Stimulated activated CD4-positive, alpha-beta T cell treated with anti-CD3 and anti-CD28 coated beads, Interleukin-12 subunit alpha, Interleukin-12 subunit beta, amount 100 ng/mL, for 24 hours (primary cell): ENCODE measurements around the gene OCA2.

Experiments used
- DNase-seq, 2 experiments: peaks; one replicate each; pipeline ENCODE4 v3.0.0-alpha.2; 2020; ENCODE audit warnings: low read depth in 2 of 2

OCA2 gene

DNA sequence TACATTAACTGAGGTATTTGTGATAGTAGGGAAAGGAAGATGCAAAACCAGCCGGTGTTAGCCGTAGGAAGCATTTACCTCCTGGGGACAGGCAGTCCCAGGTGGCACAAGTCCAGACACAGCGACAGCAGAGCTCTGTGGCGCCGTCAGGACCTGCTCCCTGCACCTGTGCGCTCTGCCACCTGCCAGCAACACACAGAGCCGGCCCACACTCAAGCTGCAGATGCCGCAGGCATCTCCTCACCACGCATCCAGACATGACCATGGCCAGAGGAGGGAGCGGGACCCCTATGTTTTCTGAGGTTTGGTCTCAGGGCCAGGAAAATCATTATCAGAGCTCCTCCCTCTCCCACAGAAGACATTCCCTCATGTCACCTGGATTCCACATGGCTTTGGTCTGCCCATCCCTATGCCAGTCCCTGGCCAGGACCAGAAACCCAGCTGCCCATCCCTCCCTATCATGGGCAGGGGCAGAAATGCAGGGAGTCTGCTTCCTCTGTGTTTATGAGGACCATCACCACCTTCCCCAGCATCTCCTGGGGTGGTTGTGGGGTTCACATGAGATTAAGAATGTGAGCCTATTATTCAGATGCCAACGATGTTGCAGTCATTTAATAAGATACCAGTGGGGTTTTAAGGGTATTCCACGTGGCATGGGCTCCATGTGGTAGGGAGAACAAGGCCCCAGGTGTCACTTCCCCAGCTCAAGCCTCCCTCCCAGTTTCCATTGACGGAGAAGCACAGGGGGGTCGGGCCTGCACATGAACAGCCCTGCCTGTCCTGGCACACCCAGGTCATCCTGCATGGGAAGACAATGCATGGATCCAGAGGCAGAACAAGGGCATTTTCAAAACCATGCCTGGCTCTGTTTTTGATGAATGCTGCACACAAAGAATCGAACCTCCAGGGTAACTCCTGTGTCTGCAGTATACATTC is 251.1 kb downstream of the OCA2 start:
- DNase-seq: no peak

DNA sequence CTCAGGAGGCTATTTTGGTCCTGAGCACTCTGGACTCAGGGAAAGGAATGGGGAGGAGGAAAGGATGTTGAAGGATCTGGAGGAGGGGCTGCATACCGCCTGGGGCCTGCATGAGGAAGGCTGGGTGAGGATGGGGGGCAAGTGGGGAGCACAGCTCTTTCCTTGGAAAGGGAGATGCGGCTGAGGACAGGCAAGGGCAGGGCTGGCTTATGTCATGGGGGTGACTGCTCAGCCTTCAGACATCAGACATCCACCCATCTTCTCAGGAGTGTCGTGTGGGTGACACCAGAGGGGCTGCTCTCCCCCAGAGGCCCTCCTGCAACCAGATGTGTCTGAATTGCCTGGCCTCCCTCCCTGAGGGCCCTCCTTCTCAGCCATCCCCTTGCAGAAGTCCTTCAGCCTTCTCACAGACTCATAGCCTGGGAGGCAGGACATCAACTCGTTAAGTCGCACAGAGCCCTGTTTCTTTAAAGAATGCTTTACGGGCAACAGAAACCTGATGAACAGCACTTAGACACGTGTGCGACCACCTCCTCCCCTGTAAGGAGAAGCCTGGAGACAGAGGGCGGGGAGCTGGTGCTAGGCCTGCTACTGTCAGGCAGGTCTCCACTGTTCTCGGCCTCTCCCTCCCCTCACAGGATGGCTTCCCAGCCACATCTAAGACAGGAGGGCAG is 252.3 kb downstream of the OCA2 start:
- no peak for DNase-seq

DNA sequence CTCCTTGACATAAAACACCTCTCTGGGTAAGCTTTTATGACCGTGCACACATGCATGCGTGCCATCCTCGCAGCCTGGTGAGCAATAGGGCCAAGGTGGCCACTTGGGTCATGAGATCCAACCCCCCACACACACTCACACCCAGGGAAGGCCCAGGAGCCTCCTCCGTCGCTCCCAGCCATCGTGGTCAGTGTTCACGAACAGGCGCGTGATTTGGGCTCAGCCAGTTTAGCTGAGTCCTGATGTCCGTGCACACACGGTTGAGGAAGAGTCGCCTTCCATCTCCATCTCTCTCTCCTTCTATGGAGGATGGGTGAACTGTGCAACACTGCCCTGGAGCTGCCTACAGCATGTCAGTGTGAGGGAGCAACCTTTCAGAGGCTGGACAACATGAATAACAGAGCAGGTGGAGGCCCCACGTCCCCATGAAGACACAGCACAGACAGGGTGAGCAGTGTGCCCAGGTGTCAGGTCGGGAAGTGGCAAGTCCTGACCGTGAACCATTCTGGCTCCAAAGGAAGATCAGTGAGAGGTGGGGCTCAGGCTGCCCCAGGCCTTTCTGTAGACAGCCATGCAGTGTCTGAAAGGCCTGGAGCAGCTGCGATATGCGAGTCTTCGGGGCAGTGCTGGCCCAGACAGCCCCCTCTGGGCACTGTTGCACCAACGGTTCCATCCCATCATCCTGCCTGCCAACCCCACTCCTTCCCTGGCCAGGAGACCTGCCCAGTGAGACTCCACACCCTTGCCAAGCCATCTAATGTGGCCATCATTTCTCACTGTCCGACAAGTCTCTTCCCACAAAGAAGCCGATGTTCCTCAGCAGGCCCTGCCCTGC is 253.4 kb downstream of the OCA2 start:
- no peak for DNase-seq

DNA sequence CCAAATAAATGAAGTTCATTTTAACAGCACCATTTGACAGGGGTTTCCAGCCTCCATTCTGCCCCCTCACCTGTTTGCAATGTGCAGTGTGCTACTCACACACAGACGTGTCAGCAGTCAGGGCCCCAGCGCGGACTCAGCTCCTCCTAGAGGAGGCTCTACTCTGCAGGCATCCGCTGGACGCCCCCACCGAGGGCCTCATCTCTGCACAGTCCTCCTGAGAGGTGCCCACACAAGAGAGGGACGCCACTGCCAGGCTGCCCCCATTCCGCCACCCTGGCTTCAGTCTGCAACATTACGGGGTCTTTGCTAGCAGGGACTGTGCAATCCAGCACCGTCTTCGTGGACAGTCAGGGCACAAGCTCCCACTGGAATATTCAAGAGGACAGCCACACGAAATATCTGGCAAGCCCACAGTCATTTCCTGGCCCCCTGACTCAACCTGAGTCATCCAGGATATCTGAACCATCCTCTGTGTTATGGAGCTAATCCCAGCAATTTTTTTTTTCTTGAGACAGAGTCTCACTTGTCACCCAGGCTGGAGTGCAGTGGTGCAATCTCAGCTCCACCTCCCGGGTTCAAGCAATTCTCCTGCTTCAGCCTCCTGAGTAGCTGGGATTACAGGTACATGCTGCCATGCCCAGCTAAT is 255.0 kb downstream of the OCA2 start:
- no peak for DNase-seq

GRCh38 chr15:27843146-27843545 is 256.0 kb downstream of the OCA2 start:
- DNase-seq: no peak

- no peak for DNase-seq
Measured at GRCh38 chr15:27842526-27842925, 256.6 kb downstream of the OCA2 start.

- DNase-seq: no peak
Measured at GRCh38 chr15:27835233-27835939, 263.7 kb downstream of the OCA2 start.

DNA sequence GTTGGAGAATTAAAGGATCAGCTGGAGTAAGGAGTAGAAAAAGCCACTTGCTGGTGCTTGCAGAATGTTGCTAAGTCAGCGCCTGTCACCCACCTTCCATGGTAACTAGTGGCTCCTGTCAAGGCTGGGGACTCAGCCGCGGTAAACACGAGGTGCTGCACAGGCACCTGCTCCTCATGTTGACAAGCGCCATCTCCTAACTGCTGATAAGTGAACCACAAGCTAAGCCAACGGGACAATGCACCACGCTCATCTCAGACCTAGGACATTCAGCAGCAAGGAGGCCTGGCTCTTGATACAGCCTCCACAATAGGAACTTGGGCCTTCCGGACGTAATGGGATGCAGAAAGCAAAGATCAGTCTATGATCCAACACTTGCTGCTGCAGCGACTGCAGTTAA is 264.4 kb downstream of the OCA2 start:
- no peak for DNase-seq

GRCh38 chr15:27833974-27834373 is 265.1 kb downstream of the OCA2 start:
- no peak for DNase-seq

- DNase-seq: no peak
Measured at GRCh38 chr15:27833178-27833577, 265.9 kb downstream of the OCA2 start.

DNA sequence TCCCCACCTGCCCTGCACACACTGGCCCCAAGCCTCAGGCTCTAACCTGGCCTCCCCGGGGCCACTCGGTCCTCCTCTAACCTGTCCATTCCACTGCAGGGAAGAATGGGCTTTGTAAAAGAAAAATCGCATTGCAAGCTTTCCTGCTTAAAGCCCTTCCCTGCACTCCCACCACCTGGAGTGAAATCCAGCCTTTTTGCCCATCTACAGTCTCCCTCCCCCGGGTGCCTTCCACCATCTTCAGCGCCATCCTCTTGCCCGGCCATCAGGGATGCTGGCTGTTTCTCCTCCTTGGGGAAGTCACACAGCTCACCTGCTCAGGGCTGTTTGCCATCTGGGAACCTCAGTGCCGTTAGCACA is 266.9 kb downstream of the OCA2 start:
- DNase-seq: no peak

DNA sequence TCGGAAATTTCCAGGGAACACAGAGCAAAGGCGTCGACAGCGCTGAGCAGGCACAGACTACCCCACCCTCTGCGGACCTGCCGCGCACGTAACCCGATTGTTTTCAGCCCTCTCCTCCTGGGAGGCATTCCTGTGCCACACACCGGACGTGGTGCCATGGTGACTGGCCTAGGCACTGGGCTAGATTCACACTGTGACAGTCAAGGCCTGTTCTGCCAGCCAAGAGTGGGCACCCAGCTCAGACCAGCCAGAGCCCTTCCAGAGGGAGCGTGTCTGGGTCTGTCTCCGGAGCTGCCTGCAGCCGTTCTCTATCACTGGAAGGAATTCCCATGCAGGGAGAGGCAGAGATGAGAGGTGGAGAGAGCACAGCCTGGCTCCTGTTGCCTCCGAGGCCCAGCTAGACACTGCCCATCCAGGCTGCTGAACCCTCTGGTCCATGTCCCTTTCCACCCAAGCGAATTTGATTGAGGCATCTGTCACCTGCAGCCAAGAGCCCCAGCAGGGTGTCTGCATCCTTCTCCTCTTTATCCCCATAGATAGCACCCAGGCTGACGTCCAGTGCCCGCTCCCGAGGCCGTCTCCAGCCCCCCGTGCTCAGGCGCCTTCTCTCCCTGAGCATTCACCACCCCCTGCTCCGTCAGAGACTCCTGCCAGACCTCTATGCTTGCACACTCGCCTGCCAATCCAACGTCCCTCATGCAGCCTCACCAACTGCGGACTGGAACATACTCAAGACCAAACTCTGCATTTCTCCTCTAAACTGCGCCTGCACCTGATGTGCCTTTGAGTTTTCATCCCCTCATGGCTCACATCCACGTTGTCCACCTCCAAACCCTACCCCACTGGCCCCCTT is 267.5 kb downstream of the OCA2 start:
- no peak for DNase-seq

DNA sequence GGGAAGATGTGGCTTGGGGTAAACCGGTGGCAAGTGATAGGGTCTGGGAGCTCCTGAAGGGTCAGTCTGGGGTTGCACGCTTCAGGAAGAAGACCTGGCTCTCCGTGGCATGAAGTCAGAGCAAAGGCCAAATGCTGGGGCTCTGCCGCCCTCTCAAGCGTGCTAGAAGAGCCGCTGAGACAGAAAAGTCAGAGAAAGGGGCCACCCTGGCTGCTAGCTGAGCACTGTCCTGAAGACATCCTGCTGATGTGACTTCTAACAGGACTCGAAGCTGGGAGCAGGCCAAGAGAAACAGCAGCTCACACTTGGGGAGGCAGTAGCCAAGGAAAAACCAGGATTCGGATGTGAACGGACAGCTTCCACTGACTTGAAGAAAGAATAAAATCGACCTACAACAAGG is 270.4 kb downstream of the OCA2 start:
- DNase-seq: no peak

DNA sequence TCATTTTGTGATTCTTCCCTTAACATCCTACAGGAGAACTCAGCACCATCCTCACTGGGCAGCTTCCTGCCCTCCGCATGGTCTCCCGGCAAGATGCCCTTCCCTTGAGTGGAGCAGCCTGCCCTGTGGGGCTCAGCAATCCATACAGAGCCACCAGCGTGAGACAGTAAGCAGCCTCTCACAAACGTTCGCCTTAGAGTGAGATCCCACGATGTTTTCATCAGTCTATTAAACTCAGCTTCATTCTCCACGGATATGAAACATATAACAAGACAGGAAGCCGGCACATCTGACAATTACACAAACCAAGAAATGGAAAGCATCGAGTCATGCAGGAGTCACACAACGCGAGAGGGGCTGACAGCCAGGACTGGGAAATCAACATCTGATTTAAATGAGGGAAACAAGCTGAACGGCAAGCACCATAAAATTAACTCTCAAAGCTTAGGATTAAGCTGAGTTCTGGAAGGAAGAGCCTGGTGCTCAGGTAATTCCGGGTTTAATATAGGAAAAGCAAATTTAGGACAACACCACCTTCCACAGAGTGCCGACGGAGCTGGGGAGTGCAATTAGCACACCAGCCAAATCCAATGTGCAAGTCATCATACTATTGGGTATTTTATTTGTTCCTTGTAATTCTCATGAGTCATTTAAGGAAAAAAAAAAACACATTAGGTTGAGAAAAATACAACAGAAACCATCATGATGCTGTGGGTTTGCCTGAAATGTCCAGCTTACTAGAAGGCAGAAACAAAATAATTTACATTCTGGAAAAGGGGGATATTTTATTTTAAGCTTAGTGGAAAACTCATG is 272.0 kb downstream of the OCA2 start:
- DNase-seq: no peak

DNA sequence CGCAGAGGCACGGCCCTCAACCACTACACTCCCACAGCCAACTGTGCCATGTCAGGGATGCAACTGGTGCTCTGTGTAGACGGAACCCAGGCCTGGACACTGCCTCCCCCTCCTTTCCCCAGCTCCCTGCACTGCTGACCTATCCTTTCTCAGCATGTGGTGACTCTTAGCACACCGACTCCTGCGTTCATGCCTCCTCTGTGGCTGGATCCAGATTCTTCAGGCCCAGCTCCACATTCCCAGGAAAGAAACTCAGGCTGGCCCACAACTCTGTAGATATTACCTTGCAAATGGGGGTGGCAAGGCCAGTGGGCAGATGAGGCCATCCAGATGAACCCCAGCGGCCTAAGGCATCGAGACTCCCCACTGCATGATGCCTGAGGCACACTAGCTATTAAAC is 272.7 kb downstream of the OCA2 start:
- DNase-seq: no peak

DNA sequence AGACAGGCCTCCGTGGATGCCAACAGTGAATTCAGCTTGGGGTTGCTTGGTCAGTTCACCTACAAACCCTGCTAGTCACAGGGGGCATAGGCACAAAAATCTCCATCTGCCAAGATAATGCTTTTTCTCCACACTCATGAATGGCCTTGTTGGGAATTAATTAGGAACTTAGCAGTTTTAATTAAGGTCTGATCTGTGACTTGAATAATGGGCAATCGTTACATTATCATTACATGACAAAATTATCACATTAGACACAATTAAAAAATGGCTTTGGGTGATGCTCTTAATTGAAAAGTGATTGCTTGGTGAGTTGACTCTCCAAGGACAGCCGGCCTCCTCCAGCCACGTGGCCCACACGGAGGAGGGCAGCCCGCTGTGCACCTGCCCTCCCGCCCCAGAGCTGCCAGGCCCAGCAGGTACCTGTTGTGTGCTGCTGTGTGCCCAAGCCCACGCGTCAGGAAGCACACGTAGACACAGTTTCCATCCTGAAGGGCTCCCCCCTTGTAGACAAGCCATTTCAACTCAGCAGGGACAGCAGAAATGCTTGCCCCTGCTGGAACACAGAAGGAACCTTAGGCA is 274.2 kb downstream of the OCA2 start:
- no peak for DNase-seq

- no peak for DNase-seq
Measured at GRCh38 chr15:27821273-27821672, 277.8 kb downstream of the OCA2 start.

GRCh38 chr15:27820722-27821121 is 278.4 kb downstream of the OCA2 start:
- DNase-seq: no peak

- DNase-seq: no peak
Measured at GRCh38 chr15:27820232-27820631, 278.9 kb downstream of the OCA2 start.
